CD14-positive monocyte (primary cell): ENCODE results near the gene PARP4. TPM values are rescaled to one million over a fixed set of nuclear protein-coding genes. Genes with fewer than 3 reads are reported as not detected.
A peak's percentile ranks its signal among the peaks of the same experiment; 100 is the strongest.
"Not testable (repeated sequence)": the region's sequence is repeated elsewhere in the genome, so short reads cannot be mapped to it uniquely, and the experiment has no call there.

Experiments
- DNase-seq, 3 donors: peaks; one replicate each; pipeline ENCODE4 v3.0.0-alpha.2; 2011 to 2022
- H2AFZ ChIP-seq: 2 replicates; pipeline ENCODE4 v1.6.0; 2012; ENCODE audit warnings: mild to moderate bottlenecking, low read depth, low read length, inconsistent platforms; ENCODE audit not compliant: insufficient read depth, poor library complexity, severe bottlenecking
- H3K27ac ChIP-seq, 2 donors: 1 replicate in 1 of 2; 2 replicates in 1 of 2; pipeline ENCODE4 v1.5.1; 2012 to 2013; ENCODE audit warnings: low read length in 2 of 2, control low read depth in 1 of 2, inconsistent platforms in 1 of 2, low read depth in 1 of 2, mild to moderate bottlenecking in 1 of 2
- H3K27me3 ChIP-seq, 2 donors: one replicate each; pipeline versions ENCODE4 v1.6.0 to v1.6.1; 2011 to 2013; ENCODE audit warnings: low read length in 2 of 2; ENCODE audit not compliant: control insufficient read depth in 2 of 2, insufficient read depth in 2 of 2
- H3K36me3 ChIP-seq, 2 donors: replicated peaks in 1 of 2; 1 replicate in 1 of 2; 2 replicates in 1 of 2; pipeline versions ENCODE4 v1.5.1 to v1.6.1; 2012 to 2013; ENCODE audit warnings: low read length in 2 of 2, control low read depth in 1 of 2, inconsistent platforms in 1 of 2, mild to moderate bottlenecking in 1 of 2; ENCODE audit not compliant: insufficient read depth in 2 of 2, control insufficient read depth in 1 of 2
- H3K4me1 ChIP-seq, 2 donors: 1 replicate in 1 of 2; 2 replicates in 1 of 2; pipeline versions ENCODE4 v1.5.1 to v1.6.1; 2012 to 2013; ENCODE audit warnings: low read length in 2 of 2, control low read depth in 1 of 2, inconsistent platforms in 1 of 2, mild to moderate bottlenecking in 1 of 2, moderate library complexity in 1 of 2; ENCODE audit not compliant: insufficient read depth in 2 of 2, control insufficient read depth in 1 of 2
- H3K4me2 ChIP-seq: replicated peaks from 2 replicates; pipeline ENCODE3; 2012; ENCODE audit warnings: low read length, moderate library complexity, mild to moderate bottlenecking; ENCODE audit not compliant: poor library complexity, severe bottlenecking; ENCODE audit errors: extremely low read depth
- H3K4me3 ChIP-seq, 3 experiments: fragments of 200-600 bp in 1 of 3; sonication (generic) in 1 of 3; replicated peaks in 1 of 3; 1 replicate in 2 of 3; 2 replicates in 1 of 3; pipeline ENCODE4 v1.5.1; 2011 to 2013; ENCODE audit warnings: low read length in 3 of 3, mild to moderate bottlenecking in 3 of 3, control low read depth in 2 of 3, low read depth in 2 of 3, inconsistent platforms in 1 of 3, moderate library complexity in 1 of 3
- H3K79me2 ChIP-seq: 2 replicates; pipeline ENCODE4 v1.6.0; 2012; ENCODE audit warnings: mild to moderate bottlenecking, control low read depth, inconsistent platforms, low read length, moderate library complexity; ENCODE audit not compliant: insufficient read depth
- H3K9ac ChIP-seq: 2 replicates; pipeline ENCODE4 v1.6.0; 2017; ENCODE audit warnings: low read length, mild to moderate bottlenecking; ENCODE audit not compliant: insufficient read depth, poor library complexity, severe bottlenecking
- H3K9me3 ChIP-seq, 2 donors: replicated peaks in 1 of 2; 1 replicate in 1 of 2; 2 replicates in 1 of 2; pipeline versions ENCODE4 v1.5.1 to v1.6.1; 2012 to 2013; ENCODE audit warnings: low read length in 2 of 2, control low read depth in 1 of 2; ENCODE audit not compliant: control insufficient read depth in 1 of 2, insufficient read depth in 1 of 2
- H4K20me1 ChIP-seq: 2 replicates; pipeline ENCODE4 v1.6.0; 2012; ENCODE audit warnings: mild to moderate bottlenecking, low read length, control low read depth, moderate library complexity; ENCODE audit not compliant: insufficient read depth
- H3K27ac Mint-ChIP-seq, 7 donors: one replicate each; pipeline ENCODE4 v1.8.0; 2020; ENCODE audit warnings: mild to moderate bottlenecking in 7 of 7, mixed read lengths in 7 of 7, moderate library complexity in 6 of 7, inconsistent platforms in 2 of 7
- H3K27me3 Mint-ChIP-seq, 3 donors: one replicate each; pipeline ENCODE4 v1.8.0; 2021 to 2022; ENCODE audit warnings: low read depth in 3 of 3, mild to moderate bottlenecking in 3 of 3, mixed read lengths in 3 of 3, moderate library complexity in 3 of 3, inconsistent platforms in 1 of 3
- H3K36me3 Mint-ChIP-seq, 2 donors: one replicate each; pipeline ENCODE4 v1.8.0; 2020; ENCODE audit warnings: mixed read lengths in 2 of 2, inconsistent platforms in 1 of 2, mild to moderate bottlenecking in 1 of 2
- H3K4me1 Mint-ChIP-seq: one replicate; pipeline ENCODE4 v1.8.0; 2020; ENCODE audit warnings: mild to moderate bottlenecking, mixed read lengths
- H3K4me3 Mint-ChIP-seq, 2 donors: one replicate each; pipeline ENCODE4 v1.8.0; 2020; ENCODE audit warnings: mild to moderate bottlenecking in 2 of 2, mixed read lengths in 2 of 2, moderate library complexity in 1 of 2
- H3K9me3 Mint-ChIP-seq, 7 donors: one replicate each; pipeline ENCODE4 v1.8.0; 2020 to 2022; ENCODE audit warnings: mixed read lengths in 7 of 7, mild to moderate bottlenecking in 6 of 7, moderate library complexity in 6 of 7, inconsistent platforms in 2 of 7
- CTCF ChIP-seq: fragments of 200-600 bp; IDR thresholded peaks from one replicate; pipeline ENCODE4 v1.8.0; 2022; ENCODE audit warnings: antibody characterized with exemption, mild to moderate bottlenecking
- WGBS: methylation state at CpG from one replicate; pipeline ENCODE4 v1.1.5; 2013; ENCODE audit warnings: missing lambda C conversion rate; ENCODE audit not compliant: insufficient coverage; 5-methylcytosine and 5-hydroxymethylcytosine counted together
- intact Hi-C, 2 donors: fragments of 100-400 bp; cut with micrococcal nuclease; formaldehyde crosslinking; loops; one replicate each; pipeline versions ENCODE4 v1.15.0 to v1.15.1; 2023
- polyA plus RNA-seq, 3 donors: library from polyadenylated mRNA; depleted of rRNA in 1 of 3; unstranded in 2 of 3; stranded (reverse) in 1 of 3; fragments of 300-500 nt in 2 of 3; fragments of >200 nt in 1 of 3; fragmentation: Illumina TruSeq in 2 of 3; gene quantifications; 1 replicate in 2 of 3; 2 replicates in 1 of 3; pipeline ENCODE4 v1.2.3, GENCODE V29; 2012 to 2021

PARP4 gene
- polyA plus RNA-seq, 3 donors: 34.0 to 56.8 (median 51.9) TPM

GRCh38 chr13:24500977-24501376 is 11.6 kb downstream of the PARP4 start:
- H3K27ac Mint-ChIP-seq: no peak overlapping the region
- peaks cover 0 to 1% (median 0%) of the 10 kb centered on the region in 7 donors for H3K9me3 Mint-ChIP-seq
- H3K9ac ChIP-seq: no peak overlapping the region
- no peak overlapping the region for H3K4me3 Mint-ChIP-seq
- no peak overlapping the region for H3K4me3 ChIP-seq
- H2AFZ ChIP-seq: no peak overlapping the region
- peaks cover 19% of the 10 kb centered on the region for H3K4me1 Mint-ChIP-seq
- peaks cover 54 to 81% of the 10 kb centered on the region in 2 donors for H3K36me3 ChIP-seq
- H3K27me3 Mint-ChIP-seq: no peaks in the 10 kb centered on the region
- DNase-seq: no peak
- intact Hi-C loops: no loop called here
- H3K27ac ChIP-seq: no peak overlapping the region
- peaks cover 59 to 70% of the 10 kb centered on the region in 2 donors for H3K36me3 Mint-ChIP-seq
- peaks cover 6 to 7% of the 10 kb centered on the region in 2 donors for H3K4me1 ChIP-seq
- WGBS: 100% methylated on average over 2 of the region's 2 CpGs
- no peaks in the 10 kb centered on the region for H3K9me3 ChIP-seq
- H3K4me2 ChIP-seq: no peak overlapping the region
- H3K27me3 ChIP-seq: no peaks in the 10 kb centered on the region
- TF ChIP-seq CTCF: no peak
- H4K20me1 ChIP-seq: peaks cover 79% of the 10 kb centered on the region
- peaks cover 60% of the 10 kb centered on the region for H3K79me2 ChIP-seq

- no peaks in the 10 kb centered on the region for H3K9me3 Mint-ChIP-seq
- Histone ChIP-seq H3K36me3 (peaks cover 85 to 97% of the 10 kb centered on the region in 2 donors), H2AFZ (no peak overlapping the region), H3K4me1 (no peaks in the 10 kb centered on the region), H3K27me3 (no peaks in the 10 kb centered on the region), H3K4me3 (no peak overlapping the region), H3K27ac (no peak overlapping the region), H3K9me3 (no peaks in the 10 kb centered on the region), H3K9ac (no peak overlapping the region), H3K79me2 (peaks cover 28% of the 10 kb centered on the region), H4K20me1 (peaks cover 58% of the 10 kb centered on the region), H3K4me2 (no peak overlapping the region)
- no CpG with 5 or more reads among the region's 1 CpG for WGBS
- TF ChIP-seq CTCF: no peak
- H3K4me1 Mint-ChIP-seq: peaks cover 3% of the 10 kb centered on the region
- no peak overlapping the region for H3K4me3 Mint-ChIP-seq
- no peak for DNase-seq
- intact Hi-C loops: no loop called here
- no peaks in the 10 kb centered on the region for H3K27me3 Mint-ChIP-seq
- peaks cover 80 to 92% of the 10 kb centered on the region in 2 donors for H3K36me3 Mint-ChIP-seq
- H3K27ac Mint-ChIP-seq: peak overlapping the region in 1 of 7 donors; percentile 65
Measured at GRCh38 chr13:24497742-24498141, 14.8 kb downstream of the PARP4 start.

- intact Hi-C loops, H3K4me3 Mint-ChIP-seq, H3K9me3 Mint-ChIP-seq, H3K9ac ChIP-seq, H2AFZ ChIP-seq, H3K4me1 ChIP-seq, H3K4me2 ChIP-seq, H3K4me3 ChIP-seq, DNase-seq, H3K27me3 ChIP-seq, H3K27me3 Mint-ChIP-seq, H3K4me1 Mint-ChIP-seq, H3K9me3 ChIP-seq, H3K27ac ChIP-seq: not testable (repeated sequence)
- Mint-ChIP-seq H3K36me3 (peaks cover 85 to 94% of the 10 kb centered on the region in 2 donors), H3K27ac (peak overlapping the region in 1 of 7 donors; percentile 50)
- Histone ChIP-seq H3K36me3 (peaks cover 90 to 99% of the 10 kb centered on the region in 2 donors), H4K20me1 (peaks cover 43% of the 10 kb centered on the region), H3K79me2 (peaks cover 13% of the 10 kb centered on the region)
- no CpG with 5 or more reads among the region's 2 CpGs for WGBS
Measured at GRCh38 chr13:24496295-24496694, 16.3 kb downstream of the PARP4 start.
